EL (cell line): ENCODE data around the gene ETNK2.
A peak's percentile ranks its signal among the peaks of the same experiment; 100 is the strongest.

ENCODE experiments used
- DNase-seq: peaks from one replicate; pipeline ENCODE4 v3.0.0-alpha.2; 2016

The ETNK2 gene

DNA sequence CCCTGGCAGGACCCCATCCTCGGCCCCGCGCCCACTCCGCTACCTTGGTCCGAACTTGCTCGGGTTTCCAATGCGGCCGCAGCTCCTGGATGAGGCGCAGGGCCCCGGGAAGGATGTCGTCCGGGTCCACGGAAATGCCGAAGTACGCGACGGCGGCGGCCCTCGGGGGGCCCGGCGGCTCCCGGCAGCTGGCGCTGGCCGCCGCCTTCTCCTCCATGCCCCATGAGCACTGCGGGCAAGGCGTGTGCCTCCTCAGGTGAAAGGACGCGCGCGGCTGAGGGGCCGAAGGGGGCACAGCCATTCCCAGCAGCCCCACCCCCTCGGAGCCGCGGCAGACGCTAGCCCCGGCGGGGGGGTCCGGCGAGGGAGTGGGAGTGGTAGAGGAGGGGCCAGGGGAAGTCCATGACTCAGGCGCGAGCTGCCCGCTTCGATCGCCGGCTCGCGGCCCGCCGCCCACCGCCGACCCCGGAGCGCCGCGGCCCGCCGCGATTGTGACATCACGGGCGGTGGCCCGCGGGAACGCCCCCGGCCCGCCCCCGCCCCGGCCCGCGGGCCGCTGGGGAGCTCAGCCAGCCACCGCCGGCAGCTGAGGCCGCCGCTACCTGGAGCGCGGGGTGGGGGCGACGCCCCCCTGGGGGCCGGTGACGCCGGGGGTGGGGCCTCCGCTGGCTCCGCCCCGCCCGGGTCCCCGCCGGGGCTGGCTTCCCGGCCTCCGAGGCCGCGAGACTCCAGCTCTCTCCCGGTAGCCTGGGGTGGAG is at the start of gene ETNK2:
Gene ETNK2 (minus strand): TSS at position 493 of the 758 bp plus-strand sequence. CDS start 192 bp downstream, at position 301.
- DNase-seq = peak; percentile 59

- no peak for DNase-seq
These were observed 49.6 kb upstream of the ETNK2 start for GRCh38 chr1:204201348-204202040.

DNA sequence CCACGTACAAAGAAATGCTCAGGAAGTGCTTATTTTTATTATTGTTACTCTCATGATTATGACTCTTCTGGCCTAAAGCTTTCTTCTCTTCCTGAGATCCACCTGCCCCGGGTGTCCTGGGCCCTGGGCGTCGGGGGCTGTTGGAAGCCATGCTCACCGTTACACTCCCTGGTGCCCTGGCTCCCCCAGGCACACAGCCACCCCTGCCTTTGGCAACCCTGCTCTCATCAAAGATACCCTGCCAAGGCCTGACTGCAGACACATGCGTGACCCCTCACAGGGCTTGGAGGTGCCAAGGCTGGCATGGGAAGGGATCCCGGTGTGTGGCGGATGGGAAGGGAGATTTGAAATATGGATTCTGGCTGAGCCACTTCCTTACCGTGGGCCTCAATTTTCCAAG is 47.7 kb upstream of the ETNK2 start:
- DNase-seq = no peak

DNA sequence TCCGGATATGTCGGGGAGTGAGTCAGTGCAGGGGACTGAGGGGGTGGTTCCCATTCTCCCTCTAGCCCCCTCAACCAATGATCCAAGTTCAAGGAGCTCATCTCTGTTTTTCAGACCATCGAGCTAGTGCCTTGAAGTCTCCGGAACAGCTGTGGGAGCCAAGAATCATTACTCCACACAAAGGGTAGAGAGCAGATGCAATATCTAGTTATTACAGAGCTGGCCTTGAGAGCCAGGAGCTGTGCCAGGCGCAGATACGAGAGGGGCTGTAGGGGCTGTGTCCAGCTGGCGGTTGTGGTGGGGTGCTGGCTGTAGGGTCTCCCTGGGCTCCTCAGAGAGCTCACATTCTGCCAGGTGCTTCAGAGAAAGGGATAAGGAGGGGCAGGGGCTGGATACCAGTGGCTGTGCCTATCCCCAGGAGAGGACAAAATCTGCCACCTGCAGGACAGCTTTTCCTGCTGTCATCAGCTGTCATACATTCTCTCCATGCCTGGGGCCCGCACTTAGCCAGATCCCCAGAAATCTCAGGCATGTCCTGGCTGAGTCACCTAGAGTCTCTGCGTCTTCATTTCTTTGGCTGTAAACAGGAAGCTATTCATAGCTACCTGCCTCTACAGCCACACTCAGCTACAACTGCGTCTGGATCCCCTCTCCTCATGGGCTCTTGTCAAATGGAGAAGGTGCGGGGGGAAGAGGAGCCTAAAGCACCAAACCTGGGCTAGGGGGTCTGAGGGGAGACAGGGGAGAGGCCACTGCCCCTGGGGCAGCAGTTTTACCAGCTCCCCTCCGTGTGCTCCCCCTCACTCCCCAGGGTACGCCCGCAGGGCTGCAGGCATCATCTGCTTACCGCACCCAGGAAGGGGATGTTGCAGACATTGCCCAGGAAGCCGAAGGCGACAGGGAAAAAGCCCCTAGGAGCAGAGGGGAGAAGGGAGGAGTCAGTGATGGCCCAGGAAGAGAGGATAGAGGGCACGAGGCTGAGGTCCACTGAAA is 46.8 kb upstream of the ETNK2 start:
- DNase-seq = peak; percentile 88

DNA sequence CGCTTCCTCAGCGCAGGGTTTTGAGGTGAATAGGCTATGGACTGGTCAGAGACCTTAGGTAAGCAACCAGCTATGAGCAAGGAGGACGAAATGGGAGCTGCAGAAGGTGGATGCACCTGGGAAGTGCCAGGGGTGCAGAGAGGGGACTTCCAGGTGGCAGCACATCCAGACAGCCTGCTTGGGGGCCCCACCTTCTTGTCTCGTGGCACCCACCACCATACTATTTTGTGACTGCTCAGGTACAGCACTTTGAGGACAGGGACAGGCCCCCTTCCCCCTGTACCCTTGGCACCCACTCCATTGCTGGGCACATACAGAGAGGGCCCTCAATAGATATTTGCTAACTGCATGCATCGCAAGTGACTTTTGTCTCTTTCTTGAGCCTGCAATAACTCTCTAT is 45.2 kb upstream of the ETNK2 start:
- no peak for DNase-seq

DNA sequence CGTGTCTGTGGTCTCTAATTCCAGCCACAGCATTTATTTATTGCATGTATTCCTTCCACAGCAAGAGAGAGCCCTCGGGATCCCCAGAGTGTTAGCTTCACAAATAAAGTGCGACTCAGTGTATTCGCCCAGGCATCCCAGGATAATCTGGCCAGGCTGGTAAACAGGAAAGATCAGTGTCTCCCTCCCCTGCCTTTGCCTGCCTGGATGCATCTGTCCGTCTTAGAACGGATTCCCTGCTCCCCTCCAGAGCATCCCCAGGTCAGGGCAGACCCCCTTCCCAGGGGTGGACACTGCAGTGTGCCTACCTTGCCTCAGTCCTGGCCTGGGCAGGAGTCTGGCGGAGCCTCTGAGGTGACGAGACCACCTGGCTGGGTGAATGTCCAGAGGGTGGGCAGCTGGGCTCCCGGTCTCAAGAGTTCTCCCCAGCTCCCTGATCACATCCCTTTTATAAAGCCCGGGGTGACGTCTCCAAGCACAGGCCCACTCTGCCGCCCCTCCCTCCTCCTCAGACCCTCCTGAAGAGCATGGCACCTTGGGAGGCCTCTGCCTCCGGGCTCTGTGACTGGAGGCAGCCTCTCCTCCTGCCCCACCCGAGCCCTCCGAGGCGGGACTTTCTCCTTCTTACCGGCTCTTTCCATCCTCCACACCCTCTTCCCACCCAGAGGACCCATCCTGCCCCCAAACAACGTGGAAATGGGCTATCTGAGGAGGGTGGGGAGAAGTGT is 44.4 kb upstream of the ETNK2 start, which contains the start of gene KISS1:
Gene KISS1 (minus strand): TSS at position 424 of the 728 bp plus-strand sequence. CDS start 3,615 bp downstream, outside the sequence.
- DNase-seq = no peak

DNA sequence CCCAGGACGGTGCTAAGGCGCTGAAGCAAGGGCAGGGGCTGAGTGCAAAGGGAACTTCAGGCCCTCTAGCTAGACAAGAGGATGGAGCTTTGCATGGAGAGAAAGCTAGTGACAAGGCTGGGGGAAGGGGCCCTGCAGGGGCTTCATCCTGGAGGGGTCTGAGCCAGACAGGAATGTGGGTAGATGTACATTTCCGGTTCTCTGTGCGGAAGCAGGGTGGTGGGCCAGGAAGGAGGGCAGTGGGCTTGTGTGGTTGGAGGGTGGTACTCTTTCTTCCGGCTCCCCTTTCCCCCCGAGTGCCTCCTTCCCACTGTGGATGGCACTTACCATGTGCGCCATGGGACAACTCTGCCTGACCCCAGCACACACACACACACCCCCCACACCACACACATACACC is 42.9 kb upstream of the ETNK2 start:
- no peak for DNase-seq

- DNase-seq = no peak
These were observed 42.2 kb upstream of the ETNK2 start for GRCh38 chr1:204194080-204194479.

- no peak for DNase-seq
These were observed 40.9 kb upstream of the ETNK2 start for GRCh38 chr1:204192589-204193352.

DNA sequence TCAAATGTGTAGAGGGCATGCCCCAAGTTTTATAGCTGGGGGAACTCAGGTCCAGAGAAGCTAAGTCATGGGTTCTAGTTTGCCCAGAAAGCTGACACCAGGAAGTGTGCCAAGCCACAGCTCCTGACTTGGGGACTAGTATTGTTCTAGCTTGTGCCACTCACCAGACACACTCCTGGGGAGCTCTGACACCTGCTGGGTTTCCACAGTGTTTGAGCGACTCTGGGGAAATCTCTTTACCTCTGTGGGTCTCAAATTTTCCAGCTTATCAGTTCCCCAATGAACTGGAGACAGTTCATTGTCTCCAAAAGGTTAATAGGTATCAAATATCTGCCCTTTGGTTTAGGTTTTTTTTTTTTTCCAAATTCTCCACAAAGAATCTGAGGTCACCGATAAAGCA is 40.2 kb upstream of the ETNK2 start:
- DNase-seq = no peak

GRCh38 chr1:204191456-204191855 is 39.6 kb upstream of the ETNK2 start:
- DNase-seq = no peak

- peak; percentile 47 for DNase-seq
These were observed 38.7 kb upstream of the ETNK2 start for GRCh38 chr1:204190212-204191211.

GRCh38 chr1:204188959-204189639 is 37.3 kb upstream of the ETNK2 start:
- no peak for DNase-seq

DNA sequence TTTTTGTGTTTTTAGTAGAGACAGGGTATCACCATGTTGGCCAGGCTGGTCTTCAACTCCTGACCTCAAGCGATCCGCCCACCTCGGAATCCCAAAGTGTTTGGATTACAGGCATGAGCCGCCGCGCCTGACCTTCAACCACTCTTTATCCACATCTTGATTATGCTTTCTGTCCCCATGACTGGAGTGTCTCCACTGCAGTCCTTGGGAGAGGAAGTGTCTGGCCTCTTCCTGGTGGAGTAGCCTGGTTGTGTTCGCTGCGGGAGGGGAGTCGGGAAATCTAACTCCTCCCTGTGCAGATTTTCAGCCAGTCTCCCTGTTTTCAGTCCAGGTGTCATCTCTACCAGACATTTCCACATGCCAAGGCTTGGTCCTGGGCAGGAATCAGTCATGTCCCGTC is 34.8 kb upstream of the ETNK2 start:
- DNase-seq = no peak

GRCh38 chr1:204181116-204181515 is 29.3 kb upstream of the ETNK2 start:
- DNase-seq = no peak

DNA sequence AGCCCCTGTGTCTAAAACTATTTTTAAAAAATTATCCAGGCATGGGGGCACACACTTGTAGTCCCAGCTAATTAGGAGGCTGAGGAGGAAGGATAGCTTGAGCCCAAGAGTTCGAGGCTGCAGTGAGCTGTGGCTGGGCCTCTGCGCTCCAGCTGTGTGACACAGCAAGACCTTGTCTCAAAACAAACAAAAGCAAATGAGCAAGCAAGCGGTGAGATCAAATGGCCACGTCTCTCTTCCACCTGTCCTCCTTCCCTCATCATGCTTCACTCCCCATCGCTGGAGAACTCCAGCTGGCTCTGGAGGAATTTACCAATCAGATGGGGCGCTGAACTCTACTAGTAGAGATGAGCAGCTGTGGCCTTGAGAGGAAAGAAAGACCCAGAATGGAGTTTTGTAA is 28.3 kb upstream of the ETNK2 start:
- DNase-seq = no peak

GRCh38 chr1:204178487-204179281 is 26.8 kb upstream of the ETNK2 start:
- DNase-seq = no peak

GRCh38 chr1:204177133-204177532 is 25.3 kb upstream of the ETNK2 start:
- DNase-seq = peak; percentile 24

DNA sequence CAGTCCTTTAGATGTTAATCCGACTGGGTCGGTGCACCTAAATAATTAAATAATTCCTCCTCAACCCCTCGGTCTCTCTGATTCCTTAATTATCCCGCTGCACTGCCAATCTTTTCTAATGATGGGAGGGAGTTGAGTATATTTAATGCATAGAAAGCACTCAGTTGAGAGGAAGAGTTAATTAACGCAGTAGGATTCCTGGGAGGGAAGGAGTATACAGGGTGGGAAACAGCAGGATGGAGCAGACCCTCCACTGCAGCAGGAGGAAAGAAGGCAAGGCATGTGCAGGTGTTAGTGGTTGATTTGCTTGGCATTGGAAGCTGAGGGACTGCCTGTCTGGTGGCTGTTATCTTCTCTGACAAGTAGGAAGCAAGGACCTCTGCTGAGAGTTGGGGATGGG is 24.2 kb upstream of the ETNK2 start:
- DNase-seq = no peak
